Measurements from ENCODE around the gene ERO1B.

Gene ERO1B

GRCh38 chr1:236253918-236254637 lies 27.7 kb downstream of the ERO1B start:
- no peak for DNase-seq (ENCODE audit: low read depth)

- DNase-seq (ENCODE audit: low read depth): no peak
Observed at GRCh38 chr1:236253119-236253518, 28.6 kb downstream of the ERO1B start.

- no peak for DNase-seq (ENCODE audit: low read depth)
Observed at GRCh38 chr1:236251587-236251986, 30.2 kb downstream of the ERO1B start.

- no peak for DNase-seq (ENCODE audit: low read depth)
Observed at GRCh38 chr1:236247286-236247685, 34.5 kb downstream of the ERO1B start.

GRCh38 chr1:236242568-236242967 lies 39.2 kb downstream of the ERO1B start:
- no peak for DNase-seq (ENCODE audit: low read depth)

- DNase-seq (ENCODE audit: low read depth): no peak
Observed at GRCh38 chr1:236240675-236241074, 41.1 kb downstream of the ERO1B start.

- DNase-seq (ENCODE audit: low read depth): no peak
Observed at GRCh38 chr1:236239092-236239585, 42.6 kb downstream of the ERO1B start.

GRCh38 chr1:236235116-236235515 lies 46.6 kb downstream of the ERO1B start:
- DNase-seq (ENCODE audit: low read depth): no peak

- DNase-seq (ENCODE audit: low read depth): no peak
Observed at GRCh38 chr1:236228411-236228810, 53.3 kb downstream of the ERO1B start.

GRCh38 chr1:236222632-236223031 lies 59.1 kb downstream of the ERO1B start:
- DNase-seq (ENCODE audit: low read depth): no peak

- DNase-seq (ENCODE audit: low read depth): no peak
Observed at GRCh38 chr1:236220473-236220872, 61.3 kb downstream of the ERO1B start.

GRCh38 chr1:236214761-236215160 lies 67.0 kb downstream of the ERO1B start:
- DNase-seq (ENCODE audit: low read depth): no peak

GRCh38 chr1:236213534-236213933 lies 68.2 kb downstream of the ERO1B start:
- DNase-seq (ENCODE audit: low read depth): no peak

- no peak for DNase-seq (ENCODE audit: low read depth)
Observed at GRCh38 chr1:236211815-236212214, 69.9 kb downstream of the ERO1B start.

- DNase-seq (ENCODE audit: low read depth): no peak
Observed at GRCh38 chr1:236209713-236210112, 72.0 kb downstream of the ERO1B start.

GRCh38 chr1:236209185-236209584 lies 72.6 kb downstream of the ERO1B start:
- no peak for DNase-seq (ENCODE audit: low read depth)

GRCh38 chr1:236207569-236207968 lies 74.2 kb downstream of the ERO1B start:
- DNase-seq (ENCODE audit: low read depth): no peak

GRCh38 chr1:236207121-236207520 lies 74.6 kb downstream of the ERO1B start:
- DNase-seq (ENCODE audit: low read depth): no peak

GRCh38 chr1:236206548-236206947 lies 75.2 kb downstream of the ERO1B start:
- no peak for DNase-seq (ENCODE audit: low read depth)

- DNase-seq (ENCODE audit: low read depth): no peak
Observed at GRCh38 chr1:236204656-236205055, 77.1 kb downstream of the ERO1B start.

GRCh38 chr1:236204039-236204438 lies 77.7 kb downstream of the ERO1B start:
- no peak for DNase-seq (ENCODE audit: low read depth)

- no peak for DNase-seq (ENCODE audit: low read depth)
Observed at GRCh38 chr1:236201786-236202185, 80.0 kb downstream of the ERO1B start.

- no peak for DNase-seq (ENCODE audit: low read depth)
Observed at GRCh38 chr1:236200925-236201324, 80.8 kb downstream of the ERO1B start.

GRCh38 chr1:236193184-236193583 lies 88.6 kb downstream of the ERO1B start:
- no peak for DNase-seq (ENCODE audit: low read depth)
